K562 (cell line): ENCODE data around the gene YIF1A. TPM values are rescaled to one million over a fixed set of nuclear protein-coding genes. Genes with fewer than 3 reads are reported as not detected.

Experiments
- ESRRB ChIP-seq: fragments of 250-450 bp; sonication (Bioruptor Pico); IDR thresholded peaks from 2 replicates; pipeline ENCODE4 v1.5.0; 2020; ENCODE audit warnings: mild to moderate bottlenecking, moderate library complexity, borderline replicate concordance
- FOSL1 ChIP-seq: fragments of 200-800 bp; sonication (Bioruptor generic); conservative IDR thresholded peaks from 2 replicates; pipeline ENCODE4 v1.6.1; 2016; ENCODE audit warnings: missing genetic modification characterization, missing compliant biosample characterization
- FOXK2 ChIP-seq, 2 experiments: fragments of 450-650 bp; IDR thresholded peaks in 1 of 2; conservative IDR thresholded peaks in 1 of 2; 2 replicates each; pipeline ENCODE4 v1.6.1; 2016; ENCODE audit warnings: low read depth in 2 of 2, mild to moderate bottlenecking in 1 of 2
- MED1 ChIP-seq: sonication (generic); formaldehyde crosslinking; IDR thresholded peaks from 2 replicates; pipeline ENCODE4 v1.8.1; 2023; ENCODE audit warnings: missing genetic modification reagents, borderline replicate concordance
- RNF2 ChIP-seq: sonication (generic); IDR thresholded peaks from 2 replicates; pipeline ENCODE4 v1.6.1; 2016
- SAFB ChIP-seq: fragments of 200-400 bp; formaldehyde crosslinking; IDR thresholded peaks from 2 replicates; pipeline ENCODE4 v1.6.1; 2017; ENCODE audit warnings: low read depth, low read length, borderline replicate concordance
- SMAD3 ChIP-seq: fragments of 450-650 bp; formaldehyde crosslinking; conservative IDR thresholded peaks from 2 replicates; pipeline ENCODE4 v1.4.0; 2020; ENCODE audit warnings: mild to moderate bottlenecking
- SRSF7 ChIP-seq: fragments of 200-400 bp; formaldehyde crosslinking; optimal IDR thresholded peaks from 2 replicates; pipeline ENCODE3; 2017; ENCODE audit warnings: mild to moderate bottlenecking, low read depth, low read length
- TCF7 ChIP-seq: sonication (generic); IDR thresholded peaks from 2 replicates; pipeline ENCODE4 v1.6.1; 2016; ENCODE audit warnings: antibody characterized with exemption, borderline replicate concordance
- ZBTB7A ChIP-seq: IDR thresholded peaks from 2 replicates; pipeline ENCODE4 v1.6.1; 2011; ENCODE audit warnings: low read depth, mild to moderate bottlenecking, low read length, moderate library complexity, borderline replicate concordance; ENCODE audit not compliant: control insufficient read depth
- ZC3H8 ChIP-seq: fragments of 450-650 bp; IDR thresholded peaks from 2 replicates; pipeline ENCODE4 v1.6.1; 2017
- ZNF140 ChIP-seq: fragments of 250-450 bp; sonication (Bioruptor Pico); IDR thresholded peaks from 2 replicates; pipeline ENCODE4 v1.8.0; 2021; ENCODE audit warnings: moderate library complexity, mild to moderate bottlenecking, inconsistent platforms
- ZNF143 ChIP-seq: sonication (generic); formaldehyde crosslinking; IDR thresholded peaks from 2 replicates; pipeline ENCODE4 v1.9.0; 2022; ENCODE audit warnings: mild to moderate bottlenecking, missing genetic modification reagents
- ZNF24 ChIP-seq: fragments of 450-650 bp; IDR thresholded peaks from 2 replicates; pipeline ENCODE4 v1.6.1; 2016
- polyA plus RNA-seq, 8 experiments: library from polyadenylated mRNA; depleted of rRNA in 4 of 8; stranded (reverse) in 5 of 8; unstranded in 3 of 8; fragments of >200 nt; fragmentation: Nextera tagmentation in 2 of 8; fragmentation: Illumina TruSeq in 1 of 8; extraction: Ambion mirVana in 2 of 8; extraction: Trizol in 1 of 8; gene quantifications; 2 replicates each; pipeline versions ENCODE4 v1.2.1 to v1.2.3, GENCODE V29; 2011 to 2014; ENCODE audit warnings: inconsistent platforms in 1 of 8, missing spikeins in 1 of 8
- total RNA-seq, 7 experiments: library from RNA; depleted of rRNA in 6 of 7; stranded (reverse); fragments of >200 nt in 6 of 7; fragmentation: Illumina TruSeq in 2 of 7; extraction: Trizol in 2 of 7; gene quantifications; 2 replicates each; pipeline versions ENCODE4 v1.2.1 to v1.2.3, GENCODE V29; 2011 to 2021; ENCODE audit warnings: low replicate concordance in 1 of 7
- TF ChIP-seq, protein P1 (sequence below): fragments of 200-800 bp; sonication (Bioruptor generic); IDR thresholded peaks from 2 replicates; pipeline ENCODE4 v1.6.1; 2016; ENCODE audit warnings: missing genetic modification characterization, missing compliant biosample characterization
- TF ChIP-seq, protein P2 (sequence below): fragments of 150-350 bp; conservative IDR thresholded peaks from 2 replicates; pipeline ENCODE4 v1.6.1; 2014; ENCODE audit warnings: low read length
- TF ChIP-seq, protein P3 (sequence below): sonication (generic); formaldehyde crosslinking; IDR thresholded peaks from 2 replicates; pipeline ENCODE4 v1.8.0; 2022; ENCODE audit warnings: mild to moderate bottlenecking, missing genetic modification reagents
- TF ChIP-seq, protein P4 (sequence below): fragments of 450-650 bp; formaldehyde crosslinking; IDR thresholded peaks from 2 replicates; pipeline ENCODE4 v1.4.0; 2022; ENCODE audit warnings: missing genetic modification characterization

YIF1A gene
- total and polyA plus RNA-seq, 9 of the 15 experiments (the other 6 are each of a cell fraction or from before 2014, with no cell fraction given), result 8.6 to 121 (median 77.2) TPM

DNA sequence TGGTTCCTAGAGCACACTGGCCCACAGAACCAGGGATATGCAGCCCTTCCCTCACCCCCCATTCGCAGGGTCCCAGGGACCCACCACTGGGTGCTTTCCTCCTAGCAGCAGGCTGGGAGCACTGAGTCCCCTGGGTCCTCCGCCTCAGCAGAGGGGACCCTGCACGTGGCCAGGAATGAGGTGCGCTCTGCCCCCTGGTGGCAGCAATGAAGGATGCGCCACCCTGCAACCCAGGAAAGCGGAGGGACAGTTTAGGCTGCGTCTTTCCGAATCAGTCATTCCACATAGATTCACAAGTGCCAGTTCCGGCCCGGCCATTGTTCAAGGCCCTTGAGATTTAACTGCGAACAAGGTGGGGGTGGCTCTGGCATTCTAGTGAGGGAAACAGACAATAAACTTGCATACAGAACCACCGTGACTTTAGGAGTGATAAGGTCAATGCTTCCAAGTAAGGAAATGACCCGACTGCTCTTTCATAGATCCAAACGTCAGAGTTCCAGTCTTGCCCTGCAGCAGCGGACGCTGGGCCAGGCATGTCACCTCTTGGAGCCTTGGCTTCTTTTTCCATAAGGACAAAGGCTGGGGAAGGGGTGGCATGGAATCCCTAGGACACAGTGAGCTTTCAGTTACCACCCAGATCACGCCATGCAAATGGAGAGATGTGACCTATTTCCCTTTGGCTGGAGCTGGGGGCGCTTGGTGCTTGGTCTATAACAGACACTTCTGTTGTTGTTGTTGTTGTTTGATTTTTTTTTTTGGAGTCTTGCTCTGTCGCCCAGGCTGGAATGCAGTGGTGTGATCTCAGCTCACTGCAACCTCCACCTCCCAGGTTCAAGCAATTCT is 39.6 kb upstream of the YIF1A start (continued):
- TF ChIP-seq, protein P1, sequence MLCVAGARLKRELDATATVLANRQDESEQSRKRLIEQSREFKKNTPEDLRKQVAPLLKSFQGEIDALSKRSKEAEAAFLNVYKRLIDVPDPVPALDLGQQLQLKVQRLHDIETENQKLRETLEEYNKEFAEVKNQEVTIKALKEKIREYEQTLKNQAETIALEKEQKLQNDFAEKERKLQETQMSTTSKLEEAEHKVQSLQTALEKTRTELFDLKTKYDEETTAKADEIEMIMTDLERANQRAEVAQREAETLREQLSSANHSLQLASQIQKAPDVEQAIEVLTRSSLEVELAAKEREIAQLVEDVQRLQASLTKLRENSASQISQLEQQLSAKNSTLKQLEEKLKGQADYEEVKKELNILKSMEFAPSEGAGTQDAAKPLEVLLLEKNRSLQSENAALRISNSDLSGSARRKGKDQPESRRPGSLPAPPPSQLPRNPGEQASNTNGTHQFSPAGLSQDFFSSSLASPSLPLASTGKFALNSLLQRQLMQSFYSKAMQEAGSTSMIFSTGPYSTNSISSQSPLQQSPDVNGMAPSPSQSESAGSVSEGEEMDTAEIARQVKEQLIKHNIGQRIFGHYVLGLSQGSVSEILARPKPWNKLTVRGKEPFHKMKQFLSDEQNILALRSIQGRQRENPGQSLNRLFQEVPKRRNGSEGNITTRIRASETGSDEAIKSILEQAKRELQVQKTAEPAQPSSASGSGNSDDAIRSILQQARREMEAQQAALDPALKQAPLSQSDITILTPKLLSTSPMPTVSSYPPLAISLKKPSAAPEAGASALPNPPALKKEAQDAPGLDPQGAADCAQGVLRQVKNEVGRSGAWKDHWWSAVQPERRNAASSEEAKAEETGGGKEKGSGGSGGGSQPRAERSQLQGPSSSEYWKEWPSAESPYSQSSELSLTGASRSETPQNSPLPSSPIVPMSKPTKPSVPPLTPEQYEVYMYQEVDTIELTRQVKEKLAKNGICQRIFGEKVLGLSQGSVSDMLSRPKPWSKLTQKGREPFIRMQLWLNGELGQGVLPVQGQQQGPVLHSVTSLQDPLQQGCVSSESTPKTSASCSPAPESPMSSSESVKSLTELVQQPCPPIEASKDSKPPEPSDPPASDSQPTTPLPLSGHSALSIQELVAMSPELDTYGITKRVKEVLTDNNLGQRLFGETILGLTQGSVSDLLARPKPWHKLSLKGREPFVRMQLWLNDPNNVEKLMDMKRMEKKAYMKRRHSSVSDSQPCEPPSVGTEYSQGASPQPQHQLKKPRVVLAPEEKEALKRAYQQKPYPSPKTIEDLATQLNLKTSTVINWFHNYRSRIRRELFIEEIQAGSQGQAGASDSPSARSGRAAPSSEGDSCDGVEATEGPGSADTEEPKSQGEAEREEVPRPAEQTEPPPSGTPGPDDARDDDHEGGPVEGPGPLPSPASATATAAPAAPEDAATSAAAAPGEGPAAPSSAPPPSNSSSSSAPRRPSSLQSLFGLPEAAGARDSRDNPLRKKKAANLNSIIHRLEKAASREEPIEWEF, result no peak
- TF ChIP-seq MED1 (no peak), TCF7 (no peak), RNF2 (0 out of 2 replicates have a peak, but pooled peaks have one; percentile 35), SMAD3 (no peak), SRSF7 (no peak), ZBTB7A (peak; percentile 94), ZNF24 (peak; percentile 95), ZNF140 (CRISPR knock-in tag) (no peak), FOXK2 (conservative IDR thresholded peaks at IDR 0.05 in 1 of 2, IDR thresholded peaks at IDR 0.05 in 1 of 2; ENCODE audit: low read depth in 2 of 2) (peak; percentile 46 to 67; a peak in 2 of 4 replicates), ZNF143 (no peak), ESRRB (CRISPR knock-in tag) (no peak), FOSL1 (tag) (0 out of 2 replicates have a peak, but pooled peaks have one; percentile 5), SAFB (no peak), ZC3H8 (no peak)
- TF ChIP-seq, protein P2, sequence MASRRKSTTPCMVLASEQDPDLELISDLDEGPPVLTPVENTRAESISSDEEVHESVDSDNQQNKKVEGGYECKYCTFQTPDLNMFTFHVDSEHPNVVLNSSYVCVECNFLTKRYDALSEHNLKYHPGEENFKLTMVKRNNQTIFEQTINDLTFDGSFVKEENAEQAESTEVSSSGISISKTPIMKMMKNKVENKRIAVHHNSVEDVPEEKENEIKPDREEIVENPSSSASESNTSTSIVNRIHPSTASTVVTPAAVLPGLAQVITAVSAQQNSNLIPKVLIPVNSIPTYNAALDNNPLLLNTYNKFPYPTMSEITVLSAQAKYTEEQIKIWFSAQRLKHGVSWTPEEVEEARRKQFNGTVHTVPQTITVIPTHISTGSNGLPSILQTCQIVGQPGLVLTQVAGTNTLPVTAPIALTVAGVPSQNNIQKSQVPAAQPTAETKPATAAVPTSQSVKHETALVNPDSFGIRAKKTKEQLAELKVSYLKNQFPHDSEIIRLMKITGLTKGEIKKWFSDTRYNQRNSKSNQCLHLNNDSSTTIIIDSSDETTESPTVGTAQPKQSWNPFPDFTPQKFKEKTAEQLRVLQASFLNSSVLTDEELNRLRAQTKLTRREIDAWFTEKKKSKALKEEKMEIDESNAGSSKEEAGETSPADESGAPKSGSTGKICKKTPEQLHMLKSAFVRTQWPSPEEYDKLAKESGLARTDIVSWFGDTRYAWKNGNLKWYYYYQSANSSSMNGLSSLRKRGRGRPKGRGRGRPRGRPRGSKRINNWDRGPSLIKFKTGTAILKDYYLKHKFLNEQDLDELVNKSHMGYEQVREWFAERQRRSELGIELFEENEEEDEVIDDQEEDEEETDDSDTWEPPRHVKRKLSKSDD, result no peak
- TF ChIP-seq, protein P3, sequence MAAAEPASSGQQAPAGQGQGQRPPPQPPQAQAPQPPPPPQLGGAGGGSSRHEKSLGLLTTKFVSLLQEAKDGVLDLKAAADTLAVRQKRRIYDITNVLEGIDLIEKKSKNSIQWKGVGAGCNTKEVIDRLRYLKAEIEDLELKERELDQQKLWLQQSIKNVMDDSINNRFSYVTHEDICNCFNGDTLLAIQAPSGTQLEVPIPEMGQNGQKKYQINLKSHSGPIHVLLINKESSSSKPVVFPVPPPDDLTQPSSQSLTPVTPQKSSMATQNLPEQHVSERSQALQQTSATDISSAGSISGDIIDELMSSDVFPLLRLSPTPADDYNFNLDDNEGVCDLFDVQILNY, result peak; percentile 67; the same call in 1 of the 2 replicates
- TF ChIP-seq, protein P4, sequence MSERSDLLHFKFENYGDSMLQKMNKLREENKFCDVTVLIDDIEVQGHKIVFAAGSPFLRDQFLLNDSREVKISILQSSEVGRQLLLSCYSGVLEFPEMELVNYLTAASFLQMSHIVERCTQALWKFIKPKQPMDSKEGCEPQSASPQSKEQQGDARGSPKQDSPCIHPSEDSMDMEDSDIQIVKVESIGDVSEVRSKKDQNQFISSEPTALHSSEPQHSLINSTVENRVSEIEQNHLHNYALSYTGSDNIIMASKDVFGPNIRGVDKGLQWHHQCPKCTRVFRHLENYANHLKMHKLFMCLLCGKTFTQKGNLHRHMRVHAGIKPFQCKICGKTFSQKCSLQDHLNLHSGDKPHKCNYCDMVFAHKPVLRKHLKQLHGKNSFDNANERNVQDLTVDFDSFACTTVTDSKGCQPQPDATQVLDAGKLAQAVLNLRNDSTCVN (CRISPR knock-in tag), result no peak
